Ishikawa (cell line): Measurements from ENCODE around the gene PRKAB2.

ENCODE experiments used
- CEBPB ChIP-seq: IDR thresholded peaks from 2 replicates; pipeline ENCODE4 v1.6.1; 2012
- CREB1 ChIP-seq: IDR thresholded peaks from 2 replicates; pipeline ENCODE4 v1.6.1; 2012; ENCODE audit warnings: low read depth
- EGR1 ChIP-seq: IDR thresholded peaks from 2 replicates; pipeline ENCODE4 v1.6.1; 2012
- EP300 ChIP-seq: IDR thresholded peaks from 2 replicates; pipeline ENCODE4 v1.6.1; 2012; ENCODE audit warnings: borderline replicate concordance
- FOXM1 ChIP-seq: IDR thresholded peaks from 2 replicates; pipeline ENCODE4 v1.6.1; 2012; ENCODE audit warnings: low read depth, borderline replicate concordance
- NFIC ChIP-seq: IDR thresholded peaks from 2 replicates; pipeline ENCODE4 v1.6.1; 2012
- RAD21 ChIP-seq: IDR thresholded peaks from 2 replicates; pipeline ENCODE4 v1.6.1; 2012; ENCODE audit warnings: low read depth
- TAF1 ChIP-seq: IDR thresholded peaks from 2 replicates; pipeline ENCODE4 v1.6.1; 2012; ENCODE audit warnings: low read depth, mild to moderate bottlenecking
- TCF12 ChIP-seq: IDR thresholded peaks from 2 replicates; pipeline ENCODE4 v1.6.1; 2012; ENCODE audit warnings: low read depth
- TEAD4 ChIP-seq: IDR thresholded peaks from 2 replicates; pipeline ENCODE4 v1.6.1; 2012
- YY1 ChIP-seq: IDR thresholded peaks from 2 replicates; pipeline ENCODE4 v1.6.1; 2012; ENCODE audit warnings: low read depth
- ZBTB7A ChIP-seq: IDR thresholded peaks from 2 replicates; pipeline ENCODE4 v1.6.1; 2012; ENCODE audit warnings: low read depth
- TF ChIP-seq, protein P1 (sequence below): IDR thresholded peaks from 2 replicates; pipeline ENCODE4 v1.6.1; 2012
- TF ChIP-seq, protein P2 (sequence below): IDR thresholded peaks from 2 replicates; pipeline ENCODE4 v1.6.1; 2012; ENCODE audit warnings: low read depth, mild to moderate bottlenecking
- TF ChIP-seq, protein P3 (sequence below): IDR thresholded peaks from 2 replicates; pipeline ENCODE4 v1.6.1; 2012

PRKAB2 gene, protein sequence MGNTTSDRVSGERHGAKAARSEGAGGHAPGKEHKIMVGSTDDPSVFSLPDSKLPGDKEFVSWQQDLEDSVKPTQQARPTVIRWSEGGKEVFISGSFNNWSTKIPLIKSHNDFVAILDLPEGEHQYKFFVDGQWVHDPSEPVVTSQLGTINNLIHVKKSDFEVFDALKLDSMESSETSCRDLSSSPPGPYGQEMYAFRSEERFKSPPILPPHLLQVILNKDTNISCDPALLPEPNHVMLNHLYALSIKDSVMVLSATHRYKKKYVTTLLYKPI

DNA sequence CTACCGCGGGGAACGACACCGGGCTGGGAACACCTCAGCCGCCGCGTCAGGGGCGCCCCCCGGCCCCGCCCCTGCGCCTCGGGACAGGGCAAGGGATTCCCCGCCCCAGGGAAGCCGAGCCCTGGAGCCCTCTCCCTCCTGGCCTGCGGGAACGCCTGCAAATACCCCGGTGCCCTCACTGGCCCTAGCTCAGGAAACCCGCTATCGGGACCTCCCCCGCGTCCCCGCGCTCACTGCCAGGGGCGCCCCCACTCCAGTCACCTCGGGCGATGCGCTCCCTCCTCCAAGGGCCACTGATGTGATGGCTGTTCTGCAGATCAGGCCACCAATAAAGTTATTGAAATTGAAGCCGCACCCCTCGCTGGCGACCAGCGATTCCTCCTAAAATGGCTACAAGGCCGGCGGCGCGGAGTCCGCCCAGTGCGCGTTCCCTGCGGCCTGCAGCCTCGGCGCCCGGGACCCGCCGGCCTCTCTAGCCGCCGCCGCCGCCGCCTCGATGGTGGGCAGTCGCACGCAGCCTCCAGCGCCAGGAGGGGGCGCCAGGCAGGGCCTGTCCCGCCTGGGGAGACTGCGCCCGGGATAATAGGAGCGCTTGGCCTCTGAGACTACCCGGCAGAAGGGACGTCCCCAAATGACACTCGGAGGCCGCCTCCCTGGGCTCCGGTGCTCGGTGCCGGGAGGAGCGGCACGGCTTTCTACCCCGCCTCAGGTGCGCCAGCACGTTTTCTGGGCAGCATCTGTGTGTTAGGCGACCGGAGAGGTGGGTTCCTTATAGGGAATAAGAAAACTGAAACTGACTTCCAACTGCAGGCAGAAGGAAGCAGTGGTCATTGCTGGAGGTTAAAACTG, at the start of gene PRKAB2:
Gene PRKAB2, minus strand, starts transcription at position 303 of the 849 bp plus-strand sequence. CDS start 326 bp downstream, outside the sequence.
- TF ChIP-seq EP300 (0 out of 2 replicates have a peak, but pooled peaks have one; percentile 46), TCF12 (peak; percentile 67), CEBPB (no peak), YY1 (peak; percentile 87), FOXM1 (no peak; the same call in 1 of the 2 replicates), TEAD4 (no peak), CREB1 (no peak), TAF1 (peak; percentile 46), NFIC (peak; percentile 35; the same call in 1 of the 2 replicates), RAD21 (peak; percentile 58; the same call in 1 of the 2 replicates), ZBTB7A (peak; percentile 78; the same call in 1 of the 2 replicates), EGR1 (no peak)
- TF ChIP-seq, protein P1, sequence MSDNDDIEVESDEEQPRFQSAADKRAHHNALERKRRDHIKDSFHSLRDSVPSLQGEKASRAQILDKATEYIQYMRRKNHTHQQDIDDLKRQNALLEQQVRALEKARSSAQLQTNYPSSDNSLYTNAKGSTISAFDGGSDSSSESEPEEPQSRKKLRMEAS, result peak; percentile 30; the same call in 1 of the 2 replicates
- TF ChIP-seq, protein P2, sequence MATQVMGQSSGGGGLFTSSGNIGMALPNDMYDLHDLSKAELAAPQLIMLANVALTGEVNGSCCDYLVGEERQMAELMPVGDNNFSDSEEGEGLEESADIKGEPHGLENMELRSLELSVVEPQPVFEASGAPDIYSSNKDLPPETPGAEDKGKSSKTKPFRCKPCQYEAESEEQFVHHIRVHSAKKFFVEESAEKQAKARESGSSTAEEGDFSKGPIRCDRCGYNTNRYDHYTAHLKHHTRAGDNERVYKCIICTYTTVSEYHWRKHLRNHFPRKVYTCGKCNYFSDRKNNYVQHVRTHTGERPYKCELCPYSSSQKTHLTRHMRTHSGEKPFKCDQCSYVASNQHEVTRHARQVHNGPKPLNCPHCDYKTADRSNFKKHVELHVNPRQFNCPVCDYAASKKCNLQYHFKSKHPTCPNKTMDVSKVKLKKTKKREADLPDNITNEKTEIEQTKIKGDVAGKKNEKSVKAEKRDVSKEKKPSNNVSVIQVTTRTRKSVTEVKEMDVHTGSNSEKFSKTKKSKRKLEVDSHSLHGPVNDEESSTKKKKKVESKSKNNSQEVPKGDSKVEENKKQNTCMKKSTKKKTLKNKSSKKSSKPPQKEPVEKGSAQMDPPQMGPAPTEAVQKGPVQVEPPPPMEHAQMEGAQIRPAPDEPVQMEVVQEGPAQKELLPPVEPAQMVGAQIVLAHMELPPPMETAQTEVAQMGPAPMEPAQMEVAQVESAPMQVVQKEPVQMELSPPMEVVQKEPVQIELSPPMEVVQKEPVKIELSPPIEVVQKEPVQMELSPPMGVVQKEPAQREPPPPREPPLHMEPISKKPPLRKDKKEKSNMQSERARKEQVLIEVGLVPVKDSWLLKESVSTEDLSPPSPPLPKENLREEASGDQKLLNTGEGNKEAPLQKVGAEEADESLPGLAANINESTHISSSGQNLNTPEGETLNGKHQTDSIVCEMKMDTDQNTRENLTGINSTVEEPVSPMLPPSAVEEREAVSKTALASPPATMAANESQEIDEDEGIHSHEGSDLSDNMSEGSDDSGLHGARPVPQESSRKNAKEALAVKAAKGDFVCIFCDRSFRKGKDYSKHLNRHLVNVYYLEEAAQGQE, result no peak
- TF ChIP-seq, protein P3, sequence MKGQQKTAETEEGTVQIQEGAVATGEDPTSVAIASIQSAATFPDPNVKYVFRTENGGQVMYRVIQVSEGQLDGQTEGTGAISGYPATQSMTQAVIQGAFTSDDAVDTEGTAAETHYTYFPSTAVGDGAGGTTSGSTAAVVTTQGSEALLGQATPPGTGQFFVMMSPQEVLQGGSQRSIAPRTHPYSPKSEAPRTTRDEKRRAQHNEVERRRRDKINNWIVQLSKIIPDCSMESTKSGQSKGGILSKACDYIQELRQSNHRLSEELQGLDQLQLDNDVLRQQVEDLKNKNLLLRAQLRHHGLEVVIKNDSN, result no peak; the same call in 1 of the 2 replicates

DNA sequence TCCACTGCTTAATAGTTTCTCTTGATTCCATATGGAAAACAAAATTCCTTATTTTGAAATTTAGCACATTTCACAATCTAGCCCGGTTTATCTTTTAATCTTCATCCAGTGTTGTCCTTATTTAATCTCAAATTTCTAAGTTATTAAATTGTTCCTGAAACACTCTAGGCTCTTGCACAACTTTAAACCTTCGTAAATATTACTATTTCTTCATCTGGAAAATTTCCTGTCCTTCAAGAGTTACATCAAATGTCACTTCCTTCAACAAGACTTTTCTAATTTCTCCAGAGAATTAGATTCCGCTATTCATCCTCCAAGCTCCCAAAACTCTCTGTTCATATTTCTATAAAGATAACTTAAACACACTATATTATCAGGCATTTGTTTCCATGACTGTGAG, 46.3 kb upstream of the PRKAB2 start:
- TF ChIP-seq TCF12 (no peak), TEAD4 (no peak), NFIC (no peak), CREB1 (no peak), EP300 (no peak), CEBPB (no peak), RAD21 (no peak), EGR1 (no peak), YY1 (no peak), ZBTB7A (no peak), FOXM1 (no peak), TAF1 (no peak)
- TF ChIP-seq, protein P1, result no peak
- TF ChIP-seq, protein P2, result no peak
- TF ChIP-seq, protein P3, result no peak

DNA sequence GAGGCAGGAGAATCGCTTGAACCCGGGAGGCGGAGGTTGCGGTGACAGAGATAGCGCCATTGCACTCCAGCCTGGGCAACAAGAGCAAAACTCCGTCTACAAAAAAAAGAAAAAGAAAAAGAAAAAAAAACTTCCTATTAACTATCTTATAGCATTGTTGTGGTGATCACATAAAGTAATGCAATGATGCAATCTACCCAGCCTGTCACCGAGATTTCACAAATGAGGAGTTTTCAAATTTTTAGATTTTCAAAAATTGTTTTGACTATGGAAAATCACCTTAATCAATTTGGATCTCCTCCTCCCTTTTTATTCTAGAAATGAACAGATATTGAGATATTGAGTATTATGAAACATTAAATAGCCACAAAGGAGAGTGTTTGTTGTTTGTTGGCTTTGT, 44.9 kb upstream of the PRKAB2 start:
- TF ChIP-seq, protein P3, result no peak
- TF ChIP-seq CREB1, result no peak
- no peak for TF ChIP-seq EGR1
- TF ChIP-seq YY1, result no peak
- no peak for TF ChIP-seq FOXM1
- no peak for TF ChIP-seq CEBPB
- TF ChIP-seq, protein P2, result no peak
- no peak for TF ChIP-seq TAF1
- TF ChIP-seq TEAD4, result no peak
- no peak for TF ChIP-seq ZBTB7A
- no peak for TF ChIP-seq RAD21
- TF ChIP-seq NFIC, result no peak
- TF ChIP-seq, protein P1, result no peak
- no peak for TF ChIP-seq TCF12
- no peak for TF ChIP-seq EP300
